ENCODE measurements around the gene HYDIN.
"Not testable (repeated sequence)": the region's sequence is repeated elsewhere in the genome, so short reads cannot be mapped to it uniquely, and the experiment has no call there.

DNA sequence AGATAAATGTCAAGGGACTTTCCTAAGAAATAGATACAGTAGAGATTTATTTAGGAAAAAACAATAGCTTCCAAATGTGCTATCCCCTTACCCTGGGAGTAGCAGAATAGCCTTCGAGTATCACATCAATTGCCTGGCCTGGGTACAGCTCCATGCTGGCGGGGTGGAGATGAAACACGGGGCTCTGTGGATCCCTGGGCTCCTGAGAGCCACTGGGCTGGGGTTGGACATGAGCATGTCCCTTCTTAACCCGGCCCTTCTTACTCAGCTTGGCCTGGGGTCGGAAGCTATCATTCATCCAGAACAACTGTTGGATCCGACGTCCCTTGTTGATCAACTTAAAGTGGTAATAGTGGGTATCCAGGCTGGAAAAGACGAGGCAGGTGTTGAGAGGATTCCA is 203.0 kb downstream of the HYDIN start:
- TF ChIP-seq, protein P1, sequence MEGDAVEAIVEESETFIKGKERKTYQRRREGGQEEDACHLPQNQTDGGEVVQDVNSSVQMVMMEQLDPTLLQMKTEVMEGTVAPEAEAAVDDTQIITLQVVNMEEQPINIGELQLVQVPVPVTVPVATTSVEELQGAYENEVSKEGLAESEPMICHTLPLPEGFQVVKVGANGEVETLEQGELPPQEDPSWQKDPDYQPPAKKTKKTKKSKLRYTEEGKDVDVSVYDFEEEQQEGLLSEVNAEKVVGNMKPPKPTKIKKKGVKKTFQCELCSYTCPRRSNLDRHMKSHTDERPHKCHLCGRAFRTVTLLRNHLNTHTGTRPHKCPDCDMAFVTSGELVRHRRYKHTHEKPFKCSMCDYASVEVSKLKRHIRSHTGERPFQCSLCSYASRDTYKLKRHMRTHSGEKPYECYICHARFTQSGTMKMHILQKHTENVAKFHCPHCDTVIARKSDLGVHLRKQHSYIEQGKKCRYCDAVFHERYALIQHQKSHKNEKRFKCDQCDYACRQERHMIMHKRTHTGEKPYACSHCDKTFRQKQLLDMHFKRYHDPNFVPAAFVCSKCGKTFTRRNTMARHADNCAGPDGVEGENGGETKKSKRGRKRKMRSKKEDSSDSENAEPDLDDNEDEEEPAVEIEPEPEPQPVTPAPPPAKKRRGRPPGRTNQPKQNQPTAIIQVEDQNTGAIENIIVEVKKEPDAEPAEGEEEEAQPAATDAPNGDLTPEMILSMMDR (IDR thresholded peaks at IDR 0.05), result not testable (repeated sequence)
- TF ChIP-seq POLR2A (IDR thresholded peaks at IDR 0.05), result not testable (repeated sequence)
